Ishikawa (cell line): ENCODE results near the gene ARID1B.

Source experiments
- CEBPB ChIP-seq: IDR thresholded peaks from 2 replicates; pipeline ENCODE4 v1.6.1; 2012
- CREB1 ChIP-seq: IDR thresholded peaks from 2 replicates; pipeline ENCODE4 v1.6.1; 2012; ENCODE audit warnings: low read depth
- EGR1 ChIP-seq: IDR thresholded peaks from 2 replicates; pipeline ENCODE4 v1.6.1; 2012
- EP300 ChIP-seq: IDR thresholded peaks from 2 replicates; pipeline ENCODE4 v1.6.1; 2012; ENCODE audit warnings: borderline replicate concordance
- FOXM1 ChIP-seq: IDR thresholded peaks from 2 replicates; pipeline ENCODE4 v1.6.1; 2012; ENCODE audit warnings: low read depth, borderline replicate concordance
- NFIC ChIP-seq: IDR thresholded peaks from 2 replicates; pipeline ENCODE4 v1.6.1; 2012
- RAD21 ChIP-seq: IDR thresholded peaks from 2 replicates; pipeline ENCODE4 v1.6.1; 2012; ENCODE audit warnings: low read depth
- TAF1 ChIP-seq: IDR thresholded peaks from 2 replicates; pipeline ENCODE4 v1.6.1; 2012; ENCODE audit warnings: low read depth, mild to moderate bottlenecking
- TCF12 ChIP-seq: IDR thresholded peaks from 2 replicates; pipeline ENCODE4 v1.6.1; 2012; ENCODE audit warnings: low read depth
- TEAD4 ChIP-seq: IDR thresholded peaks from 2 replicates; pipeline ENCODE4 v1.6.1; 2012
- YY1 ChIP-seq: IDR thresholded peaks from 2 replicates; pipeline ENCODE4 v1.6.1; 2012; ENCODE audit warnings: low read depth
- ZBTB7A ChIP-seq: IDR thresholded peaks from 2 replicates; pipeline ENCODE4 v1.6.1; 2012; ENCODE audit warnings: low read depth
- TF ChIP-seq, protein P1 (sequence below): IDR thresholded peaks from 2 replicates; pipeline ENCODE4 v1.6.1; 2012; ENCODE audit warnings: low read depth, mild to moderate bottlenecking
- TF ChIP-seq, protein P2 (sequence below): IDR thresholded peaks from 2 replicates; pipeline ENCODE4 v1.6.1; 2012
- TF ChIP-seq, protein P3 (sequence below): IDR thresholded peaks from 2 replicates; pipeline ENCODE4 v1.6.1; 2012

Gene ARID1B

DNA sequence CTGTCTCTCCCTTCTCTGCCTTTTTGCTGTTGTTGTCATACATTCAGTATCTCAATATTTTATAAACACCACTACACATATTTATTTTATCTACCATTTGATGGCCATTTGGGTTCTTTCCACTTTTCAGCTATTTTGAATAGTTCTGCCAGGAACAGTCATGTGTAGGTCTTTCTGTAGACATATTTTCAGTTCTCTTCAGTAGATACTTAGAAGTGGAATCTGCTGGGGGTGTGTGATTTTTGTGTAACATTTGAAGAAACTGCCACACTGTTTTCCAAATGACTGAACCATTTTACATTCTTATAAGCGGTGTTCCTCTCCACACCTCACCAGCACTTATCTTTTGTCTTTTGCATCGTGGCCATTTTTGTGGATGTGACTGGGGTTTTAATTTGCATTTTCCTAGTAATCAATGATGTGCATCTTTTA is 197.7 kb downstream of the ARID1B start:
- no peak for TF ChIP-seq TEAD4

DNA sequence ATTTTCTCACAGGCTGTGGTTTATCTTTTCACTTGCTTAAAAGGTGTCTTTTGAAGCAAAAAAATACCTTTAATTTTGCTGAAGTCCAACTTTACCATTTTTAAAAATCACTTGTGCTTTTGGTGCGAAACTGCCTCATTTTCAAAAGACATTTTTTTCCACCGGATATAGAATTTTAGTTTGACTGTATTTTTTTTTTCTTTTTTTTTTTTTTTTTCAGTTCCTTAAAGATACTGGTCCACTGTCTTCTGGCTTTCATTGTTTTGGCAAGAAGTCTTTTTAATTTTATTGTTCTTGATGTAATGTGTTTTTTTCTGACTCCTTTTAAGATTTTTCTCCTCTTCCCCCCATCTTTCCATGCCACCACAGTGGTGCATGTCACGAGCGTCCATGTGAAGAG is 198.2 kb downstream of the ARID1B start:
- TF ChIP-seq CREB1 = no peak
- TF ChIP-seq YY1 = no peak
- TF ChIP-seq, protein P1, sequence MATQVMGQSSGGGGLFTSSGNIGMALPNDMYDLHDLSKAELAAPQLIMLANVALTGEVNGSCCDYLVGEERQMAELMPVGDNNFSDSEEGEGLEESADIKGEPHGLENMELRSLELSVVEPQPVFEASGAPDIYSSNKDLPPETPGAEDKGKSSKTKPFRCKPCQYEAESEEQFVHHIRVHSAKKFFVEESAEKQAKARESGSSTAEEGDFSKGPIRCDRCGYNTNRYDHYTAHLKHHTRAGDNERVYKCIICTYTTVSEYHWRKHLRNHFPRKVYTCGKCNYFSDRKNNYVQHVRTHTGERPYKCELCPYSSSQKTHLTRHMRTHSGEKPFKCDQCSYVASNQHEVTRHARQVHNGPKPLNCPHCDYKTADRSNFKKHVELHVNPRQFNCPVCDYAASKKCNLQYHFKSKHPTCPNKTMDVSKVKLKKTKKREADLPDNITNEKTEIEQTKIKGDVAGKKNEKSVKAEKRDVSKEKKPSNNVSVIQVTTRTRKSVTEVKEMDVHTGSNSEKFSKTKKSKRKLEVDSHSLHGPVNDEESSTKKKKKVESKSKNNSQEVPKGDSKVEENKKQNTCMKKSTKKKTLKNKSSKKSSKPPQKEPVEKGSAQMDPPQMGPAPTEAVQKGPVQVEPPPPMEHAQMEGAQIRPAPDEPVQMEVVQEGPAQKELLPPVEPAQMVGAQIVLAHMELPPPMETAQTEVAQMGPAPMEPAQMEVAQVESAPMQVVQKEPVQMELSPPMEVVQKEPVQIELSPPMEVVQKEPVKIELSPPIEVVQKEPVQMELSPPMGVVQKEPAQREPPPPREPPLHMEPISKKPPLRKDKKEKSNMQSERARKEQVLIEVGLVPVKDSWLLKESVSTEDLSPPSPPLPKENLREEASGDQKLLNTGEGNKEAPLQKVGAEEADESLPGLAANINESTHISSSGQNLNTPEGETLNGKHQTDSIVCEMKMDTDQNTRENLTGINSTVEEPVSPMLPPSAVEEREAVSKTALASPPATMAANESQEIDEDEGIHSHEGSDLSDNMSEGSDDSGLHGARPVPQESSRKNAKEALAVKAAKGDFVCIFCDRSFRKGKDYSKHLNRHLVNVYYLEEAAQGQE = no peak
- TF ChIP-seq CEBPB = no peak
- TF ChIP-seq TAF1 = no peak
- TF ChIP-seq RAD21 = no peak
- TF ChIP-seq TCF12 = no peak
- no peak for TF ChIP-seq ZBTB7A
- TF ChIP-seq FOXM1 = no peak
- TF ChIP-seq EP300 = no peak
- TF ChIP-seq, protein P2, sequence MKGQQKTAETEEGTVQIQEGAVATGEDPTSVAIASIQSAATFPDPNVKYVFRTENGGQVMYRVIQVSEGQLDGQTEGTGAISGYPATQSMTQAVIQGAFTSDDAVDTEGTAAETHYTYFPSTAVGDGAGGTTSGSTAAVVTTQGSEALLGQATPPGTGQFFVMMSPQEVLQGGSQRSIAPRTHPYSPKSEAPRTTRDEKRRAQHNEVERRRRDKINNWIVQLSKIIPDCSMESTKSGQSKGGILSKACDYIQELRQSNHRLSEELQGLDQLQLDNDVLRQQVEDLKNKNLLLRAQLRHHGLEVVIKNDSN = no peak
- TF ChIP-seq TEAD4 = no peak
- TF ChIP-seq EGR1 = no peak
- no peak for TF ChIP-seq NFIC

DNA sequence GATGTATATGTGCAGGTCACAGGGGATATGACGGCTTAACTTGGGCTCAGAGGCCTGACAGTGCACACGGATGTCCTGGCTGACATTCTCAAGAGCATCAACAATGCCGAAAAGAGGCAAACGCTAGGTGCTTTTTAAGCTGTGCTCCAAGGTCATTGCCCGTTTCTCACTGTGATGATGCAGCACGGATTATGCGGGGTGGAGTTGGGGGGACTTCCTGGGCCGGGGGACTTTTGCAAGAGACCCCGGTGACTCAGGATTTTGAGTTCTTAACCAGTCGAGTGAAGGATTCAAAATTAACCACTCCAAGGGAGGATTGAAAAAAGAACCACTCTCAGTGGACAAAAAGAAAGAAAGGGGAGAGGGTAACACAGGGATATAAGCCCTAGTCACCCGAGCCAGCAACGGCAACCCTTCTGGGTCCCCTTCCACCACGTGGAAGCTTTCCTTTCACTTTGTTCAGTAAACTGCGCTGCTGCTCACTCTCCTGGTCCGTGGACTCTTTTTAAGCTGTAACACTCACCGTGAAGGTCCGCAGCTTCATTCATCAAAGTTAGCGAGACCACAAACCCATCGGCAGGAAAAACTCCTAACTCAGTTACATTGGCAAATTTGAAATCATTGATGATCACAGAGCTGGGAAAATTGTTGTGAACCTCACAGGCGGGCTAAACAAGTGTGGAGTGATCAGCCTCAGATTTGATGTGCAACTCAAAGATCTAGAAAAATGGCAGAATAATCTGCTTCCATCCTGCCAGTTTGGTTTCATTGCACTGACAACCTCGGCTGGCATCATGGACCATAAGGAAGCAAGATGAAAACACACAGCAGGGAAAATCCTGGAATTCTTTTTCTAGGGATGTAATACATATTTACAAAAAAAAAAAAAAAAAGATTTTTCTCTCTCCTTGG is 199.3 kb downstream of the ARID1B start:
- TF ChIP-seq, protein P1 = no peak
- TF ChIP-seq NFIC = no peak
- TF ChIP-seq EGR1 = no peak
- no peak for TF ChIP-seq EP300
- no peak for TF ChIP-seq TAF1
- no peak for TF ChIP-seq TCF12
- TF ChIP-seq ZBTB7A = no peak
- no peak for TF ChIP-seq FOXM1
- TF ChIP-seq, protein P2 = no peak
- TF ChIP-seq CREB1 = no peak
- no peak for TF ChIP-seq RAD21
- TF ChIP-seq YY1 = no peak
- TF ChIP-seq CEBPB = no peak
- TF ChIP-seq, protein P3, sequence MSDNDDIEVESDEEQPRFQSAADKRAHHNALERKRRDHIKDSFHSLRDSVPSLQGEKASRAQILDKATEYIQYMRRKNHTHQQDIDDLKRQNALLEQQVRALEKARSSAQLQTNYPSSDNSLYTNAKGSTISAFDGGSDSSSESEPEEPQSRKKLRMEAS = no peak
- no peak for TF ChIP-seq TEAD4

DNA sequence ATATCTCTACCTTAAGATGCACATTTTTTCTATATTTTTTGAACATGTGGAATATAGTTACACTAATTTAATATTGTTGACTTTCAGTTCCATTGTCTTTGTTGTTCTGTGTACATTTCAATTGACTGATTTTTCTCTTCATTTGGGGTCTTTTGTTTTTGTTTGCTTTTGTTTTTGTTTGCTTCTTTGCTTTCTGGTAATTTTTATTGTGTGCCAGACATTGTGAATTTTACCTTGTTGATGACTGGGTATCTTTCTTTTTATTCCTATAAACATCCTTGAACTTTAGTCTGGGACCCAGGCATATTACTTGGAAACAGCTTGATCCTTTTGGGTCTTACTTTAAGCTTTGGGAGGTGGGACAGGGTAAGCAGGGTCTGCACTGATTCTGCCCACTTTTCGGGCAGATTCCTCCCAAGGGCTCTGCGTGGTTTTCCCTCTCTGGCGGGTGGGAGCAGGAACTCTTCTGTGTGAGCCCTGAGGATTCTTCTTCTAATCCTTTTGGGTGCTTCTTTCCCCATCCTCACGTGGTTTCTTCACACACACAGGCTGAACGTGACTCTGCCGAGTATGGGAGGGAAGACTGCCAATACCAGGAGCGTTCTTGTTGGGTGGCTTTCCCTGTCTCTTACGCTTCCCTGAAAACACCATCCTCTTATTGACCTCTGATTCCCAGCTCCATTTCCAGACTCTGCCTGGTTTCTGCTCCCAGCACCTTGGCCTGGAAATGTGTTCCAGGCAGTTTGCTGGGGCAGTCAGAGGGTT is 200.5 kb downstream of the ARID1B start:
- TF ChIP-seq TEAD4 = no peak
- TF ChIP-seq YY1 = no peak
- no peak for TF ChIP-seq NFIC
- TF ChIP-seq, protein P2 = no peak
- TF ChIP-seq, protein P1 = no peak
- TF ChIP-seq ZBTB7A = no peak
- TF ChIP-seq, protein P3 = no peak
- no peak for TF ChIP-seq TAF1
- no peak for TF ChIP-seq CREB1
- no peak for TF ChIP-seq EGR1
- no peak for TF ChIP-seq TCF12
- TF ChIP-seq FOXM1 = no peak
- no peak for TF ChIP-seq EP300
